NCI-H1436 treated with DMSO at 0.1 percent for 48 hours (cell line): ENCODE measurements around the gene RNF207.
"Not testable (repeated sequence)": the region's sequence is repeated elsewhere in the genome, so short reads cannot be mapped to it uniquely, and the experiment has no call there.

Experiments
- DNase-seq: peaks from one replicate; lab custom pipeline; 2025; lab: John Stamatoyannopoulos, UW

The RNF207 gene

GRCh38 chr1:6200188-6200809 lies 5.6 kb upstream of the RNF207 start:
- DNase-seq, result no peak

- DNase-seq, result no peak
Measured at GRCh38 chr1:6202256-6202655, 3.7 kb upstream of the RNF207 start.

DNA sequence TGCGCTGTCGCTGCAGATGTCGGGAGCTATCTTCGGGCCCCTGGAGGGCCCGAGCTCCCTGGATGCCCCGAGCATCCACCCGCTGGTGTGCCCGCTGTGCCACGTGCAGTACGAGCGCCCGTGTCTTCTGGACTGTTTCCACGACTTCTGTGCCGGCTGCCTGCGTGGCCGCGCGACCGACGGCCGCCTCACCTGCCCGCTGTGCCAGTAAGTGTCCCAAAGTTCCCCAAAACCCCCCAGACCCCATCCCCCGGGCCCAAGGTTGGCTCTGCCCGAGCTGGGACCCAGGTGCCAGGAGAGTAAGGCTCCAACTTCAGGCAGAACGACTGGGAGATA lies 569 bp downstream of the RNF207 start:
- DNase-seq, result no peak

DNA sequence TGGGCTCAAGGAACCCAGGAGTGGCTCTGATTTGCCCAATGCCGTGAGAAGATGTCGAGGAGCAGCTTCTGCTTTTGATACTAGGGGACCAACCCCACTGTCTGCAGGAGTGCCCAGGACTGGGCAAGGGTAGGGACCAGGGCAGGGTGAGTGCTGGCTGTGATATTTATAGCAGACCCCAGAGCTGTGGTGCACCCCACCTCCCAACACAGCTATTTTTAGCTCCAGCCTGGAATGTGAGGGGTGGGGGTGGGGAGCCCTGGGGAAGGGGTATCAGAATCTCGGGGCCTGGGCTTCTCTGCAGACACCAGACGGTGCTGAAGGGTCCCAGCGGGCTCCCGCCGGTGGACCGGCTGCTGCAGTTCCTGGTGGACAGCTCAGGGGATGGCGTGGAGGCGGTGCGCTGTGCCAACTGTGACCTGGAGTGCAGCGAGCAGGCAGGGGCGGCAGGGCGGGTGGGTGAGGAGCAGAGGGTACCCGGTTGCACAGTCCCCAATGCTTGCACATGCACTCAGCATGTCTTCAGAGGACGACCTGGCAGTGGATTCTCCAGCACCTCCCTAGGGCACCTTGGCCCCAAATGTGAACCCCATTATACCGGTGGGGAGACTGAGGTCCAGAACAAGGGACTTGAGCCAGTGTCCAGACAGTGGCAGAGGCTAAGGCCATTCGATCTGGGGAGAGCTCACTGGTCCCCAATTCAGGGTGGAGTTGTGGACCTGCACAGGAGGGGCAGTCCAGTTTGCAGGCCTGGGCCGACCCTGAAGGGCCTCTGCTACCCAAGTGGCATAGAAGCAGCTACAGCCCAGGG lies 1.4 kb downstream of the RNF207 start:
- no peak for DNase-seq

DNA sequence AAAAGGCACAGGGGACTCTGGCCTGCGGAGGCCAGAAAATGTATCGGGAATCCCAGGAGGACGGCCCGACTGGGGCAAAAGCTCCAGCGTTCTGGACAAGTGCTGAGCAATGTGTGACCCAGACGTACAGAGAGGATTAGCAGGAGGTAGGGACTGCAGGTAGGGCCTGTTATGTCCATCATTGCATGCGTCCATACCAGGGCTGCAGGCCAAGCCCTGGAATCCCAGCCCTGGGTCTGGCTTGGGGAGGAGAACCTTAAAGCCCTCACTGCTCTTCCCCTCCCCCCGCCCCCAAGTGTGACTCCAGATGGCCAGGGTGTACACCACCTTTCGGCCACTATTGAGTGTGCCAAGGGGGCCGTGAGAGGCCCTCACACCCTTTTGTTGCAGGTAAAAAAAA lies 2.0 kb downstream of the RNF207 start:
- DNase-seq, result no peak

- no peak for DNase-seq
Measured at GRCh38 chr1:6208723-6209660, 3.1 kb downstream of the RNF207 start.

DNA sequence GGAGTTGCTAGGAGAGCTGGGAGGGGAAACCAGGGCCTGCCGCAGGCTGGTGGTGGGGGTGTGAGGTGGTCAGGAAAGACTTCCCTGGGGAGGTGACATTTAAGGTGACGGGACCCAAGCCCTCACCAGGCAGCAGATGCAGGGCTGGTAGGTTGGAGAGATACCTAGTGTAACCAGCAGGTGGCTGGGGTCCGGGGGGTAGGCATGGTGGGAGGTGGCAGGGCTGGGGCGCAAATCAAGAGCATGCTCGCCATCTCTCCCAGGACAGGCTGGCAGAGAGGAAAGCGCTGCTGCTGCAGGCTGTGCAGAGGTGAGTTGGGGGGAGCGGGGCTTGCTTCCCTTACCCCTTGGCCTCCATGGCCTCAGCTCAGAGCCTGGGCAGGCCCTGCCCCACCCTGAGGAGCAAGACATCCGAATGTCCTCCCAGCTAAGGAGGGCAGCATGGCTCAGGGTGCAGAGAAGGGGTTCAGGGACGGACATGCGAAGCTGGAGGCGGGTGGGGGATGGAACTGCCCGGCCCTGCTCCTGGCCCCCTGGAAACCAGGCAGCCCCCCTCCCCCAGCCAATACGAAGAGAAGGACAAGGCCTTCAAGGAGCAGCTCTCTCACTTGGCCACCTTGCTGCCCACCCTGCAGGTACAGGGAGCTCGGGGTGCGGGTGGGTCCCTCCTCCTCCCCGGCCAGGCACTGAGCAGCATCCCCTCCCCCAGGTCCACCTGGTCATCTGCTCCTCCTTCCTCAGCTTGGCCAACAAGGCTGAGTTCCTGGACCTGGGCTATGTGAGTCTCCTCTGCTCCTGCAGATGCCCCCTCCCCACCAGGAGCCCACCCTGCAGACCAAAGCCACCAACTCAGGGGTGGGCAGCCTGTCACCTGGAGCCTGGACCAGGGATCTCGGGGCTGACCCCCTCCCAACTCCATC lies 4.0 kb downstream of the RNF207 start:
- DNase-seq, result no peak

DNA sequence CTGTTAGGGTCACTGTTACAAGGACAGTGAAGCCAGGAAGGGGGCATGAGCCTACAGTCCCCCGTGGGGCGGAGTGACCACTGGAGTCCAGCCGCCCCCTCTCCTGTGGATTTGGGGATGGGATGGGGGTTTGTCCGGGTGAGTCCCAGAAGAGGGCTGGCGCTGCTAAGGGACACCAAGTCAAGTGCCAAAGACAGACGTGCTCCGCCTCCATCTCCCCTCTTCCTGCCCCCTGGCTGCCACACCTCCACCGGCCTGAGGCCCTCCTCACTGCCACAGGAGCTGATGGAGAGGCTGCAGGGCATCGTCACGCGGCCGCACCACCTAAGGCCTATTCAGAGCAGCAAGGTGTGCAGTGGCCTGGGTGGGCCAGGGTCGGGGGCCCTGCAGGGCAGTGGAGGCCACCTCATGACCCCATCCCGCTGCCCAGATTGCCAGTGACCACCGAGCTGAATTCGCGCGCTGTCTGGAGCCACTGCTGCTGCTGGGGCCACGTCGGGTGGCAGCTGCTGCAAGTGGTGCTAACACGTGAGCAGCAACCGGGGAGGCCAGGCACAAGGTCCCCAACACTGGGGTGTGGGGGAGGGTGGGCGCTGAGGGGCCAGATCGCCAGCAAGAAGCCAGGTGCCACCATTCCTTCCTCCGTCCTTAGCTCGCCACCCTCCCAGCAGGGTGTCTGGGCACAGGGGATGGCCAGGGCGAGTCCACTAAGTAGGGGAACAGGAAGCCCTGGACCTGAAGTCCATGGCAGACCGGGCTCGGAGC lies 4.9 kb downstream of the RNF207 start:
- no peak for DNase-seq

GRCh38 chr1:6211731-6212130 lies 5.8 kb downstream of the RNF207 start:
- DNase-seq, result no peak

- no peak for DNase-seq
Measured at GRCh38 chr1:6212193-6212959, 6.5 kb downstream of the RNF207 start.

DNA sequence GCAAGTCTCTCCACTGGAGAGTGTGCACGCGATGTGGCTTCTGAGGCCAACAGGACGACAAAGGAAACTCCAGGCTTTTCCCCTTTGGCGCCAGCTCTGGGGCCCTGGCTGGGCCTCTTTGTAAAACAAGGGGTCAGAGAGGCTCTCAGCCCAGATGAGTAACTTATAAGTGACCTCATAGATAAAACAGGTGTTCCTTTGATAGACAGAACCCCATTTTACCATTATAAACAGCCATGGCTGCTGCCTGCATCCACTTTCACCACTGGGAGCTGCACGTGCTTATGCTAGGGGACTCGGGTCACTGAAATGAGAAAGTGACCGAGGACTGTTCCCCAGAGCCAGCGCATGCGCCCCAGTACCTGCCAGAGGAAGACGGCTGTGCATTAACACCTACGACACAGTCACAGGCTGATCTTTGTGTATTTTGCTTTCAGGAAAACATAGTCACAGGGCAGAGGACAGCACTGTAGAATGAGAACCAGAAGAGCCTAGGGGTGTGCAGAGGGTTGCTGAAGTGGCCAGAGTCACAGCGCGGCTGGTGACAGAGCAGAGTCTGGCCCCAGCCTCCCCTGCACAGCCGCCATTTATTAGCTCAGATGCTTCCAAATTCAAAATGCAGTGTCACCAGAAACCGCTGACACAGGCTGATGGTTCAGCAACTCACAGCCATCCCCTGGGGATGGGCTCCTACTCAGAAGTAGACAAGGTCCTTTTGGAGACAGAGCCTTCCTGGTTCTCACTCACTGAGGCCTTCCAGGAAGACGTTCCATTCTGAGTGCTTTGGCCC lies 12.7 kb downstream of the RNF207 start:
- DNase-seq, result no peak

DNA sequence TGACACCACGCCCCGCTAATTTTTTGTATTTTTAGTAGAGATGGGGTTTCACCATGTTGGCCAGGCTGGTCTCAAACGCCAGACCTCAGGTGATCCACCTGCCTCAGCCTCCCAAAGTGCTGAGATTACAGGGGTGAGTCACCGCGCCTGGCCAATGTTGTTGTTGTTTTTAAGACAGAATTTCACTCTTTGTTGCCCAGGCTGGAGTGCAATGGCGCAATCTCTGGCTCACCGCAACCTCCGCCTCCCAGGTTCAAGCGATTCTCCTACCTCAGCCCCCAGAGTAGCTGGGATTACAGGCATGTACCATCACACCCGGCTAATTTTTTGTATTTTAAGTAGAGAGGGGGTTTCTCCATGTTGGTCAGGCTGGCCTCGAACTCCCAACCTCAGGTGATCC lies 13.7 kb downstream of the RNF207 start:
- DNase-seq, result not testable (repeated sequence)

- no peak for DNase-seq
Measured at GRCh38 chr1:6220236-6220635, 14.3 kb downstream of the RNF207 start.

- DNase-seq, result no peak
Measured at GRCh38 chr1:6221210-6221784, 15.4 kb downstream of the RNF207 start.

DNA sequence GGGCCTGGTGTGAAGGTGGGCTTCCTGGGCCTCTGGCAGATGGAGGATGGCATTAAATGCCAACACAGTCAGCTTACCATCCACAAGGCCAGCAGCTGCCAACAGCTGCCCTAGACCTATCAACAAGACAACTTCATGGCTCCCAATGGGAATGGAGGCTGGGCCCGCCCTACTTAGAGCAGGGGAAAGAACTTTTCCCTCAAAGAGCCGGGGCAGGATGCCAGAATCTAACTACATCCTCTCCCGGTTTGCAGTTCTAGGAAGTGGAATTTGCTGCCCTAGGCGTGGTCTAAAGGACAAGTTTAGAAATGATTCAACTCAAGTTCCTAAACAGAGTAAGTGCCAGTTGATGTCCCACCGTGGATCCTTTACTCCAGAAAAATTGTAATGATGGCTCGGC lies 16.7 kb downstream of the RNF207 start:
- no peak for DNase-seq

- DNase-seq, result no peak
Measured at GRCh38 chr1:6223617-6224016, 17.7 kb downstream of the RNF207 start.

DNA sequence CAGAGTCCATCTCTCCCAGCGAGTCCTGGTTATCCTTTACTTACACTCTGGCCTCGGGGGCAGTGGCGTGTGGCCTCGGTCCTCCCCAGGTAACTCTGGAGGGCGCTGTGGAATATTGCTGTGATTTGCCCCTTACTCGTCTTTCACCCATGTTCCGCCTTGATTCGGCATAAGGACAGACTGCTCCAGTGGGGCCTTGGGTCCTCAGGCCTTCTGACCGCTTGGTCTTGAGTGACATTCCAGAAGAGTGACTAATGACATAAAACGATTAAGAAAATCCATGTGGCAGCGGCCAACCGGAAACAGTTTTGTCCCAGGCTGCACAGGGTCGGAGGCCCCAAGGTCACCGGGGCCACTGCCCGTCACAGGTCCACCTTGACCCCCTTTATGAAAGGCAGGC lies 18.8 kb downstream of the RNF207 start:
- no peak for DNase-seq

DNA sequence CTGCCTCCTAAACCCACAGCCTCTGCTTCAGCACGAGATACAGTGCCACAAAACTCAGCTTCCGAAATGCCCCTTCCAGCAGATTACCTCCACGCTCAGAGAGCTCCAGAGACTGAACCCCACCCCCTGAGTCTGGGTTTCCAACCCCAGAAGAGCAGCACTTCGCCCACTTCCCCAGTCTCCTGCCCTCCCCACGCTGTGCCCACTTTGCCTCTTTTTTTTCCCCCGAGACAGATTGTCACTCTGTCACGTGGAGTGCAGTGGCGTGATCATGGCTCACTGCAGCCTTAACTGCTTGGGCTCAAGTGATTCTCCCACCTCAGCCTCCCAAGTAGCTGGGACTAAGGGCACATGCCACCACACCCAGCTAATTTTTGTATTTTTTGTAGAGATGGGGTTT lies 19.7 kb downstream of the RNF207 start:
- no peak for DNase-seq

DNA sequence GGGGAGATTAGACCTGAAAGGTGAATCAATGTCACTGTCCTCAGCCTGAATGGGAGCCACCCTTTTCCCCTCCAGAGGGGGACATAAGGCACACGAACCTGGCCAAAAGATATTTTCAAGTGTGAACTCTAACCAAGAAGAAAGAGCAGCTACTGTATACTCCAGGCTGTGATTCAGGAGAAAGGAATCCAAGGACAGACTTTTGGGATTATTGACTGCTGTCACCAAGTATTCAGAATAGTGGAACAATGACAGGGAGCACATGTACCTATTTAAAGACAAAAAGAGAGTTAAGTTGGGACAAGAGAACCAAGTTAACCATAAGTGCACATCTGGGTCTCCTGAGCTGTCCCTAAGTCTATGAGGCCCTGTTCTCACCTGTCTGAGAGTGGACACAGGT lies 27.5 kb downstream of the RNF207 start:
- no peak for DNase-seq
